HG03520 (cell line): ENCODE measurements around the gene SDR39U1.
A peak's percentile ranks its signal among the peaks of the same experiment; 100 is the strongest.
"Not testable (repeated sequence)": the region's sequence is repeated elsewhere in the genome, so short reads cannot be mapped to it uniquely, and the experiment has no call there.

Experiments
- ATAC-seq: cut with Tn5 transposase; IDR thresholded peaks from one replicate; pipeline ENCODE4 v1.9.1; 2021; ENCODE audit warnings: mild to moderate bottlenecking, moderate library complexity; ENCODE audit not compliant: unreplicated experiment

The SDR39U1 gene

GRCh38 chr14:24442240-24443052 is at the start of gene SDR39U1:
SDR39U1 (minus strand) TSS chr14:24442776; CDS start chr14:24442769, 7 bp downstream.
- ATAC-seq = peak; percentile 88

GRCh38 chr14:24491586-24492408 is 49.2 kb upstream of the SDR39U1 start:
- ATAC-seq = not testable (repeated sequence)

- no peak for ATAC-seq
Observed at GRCh38 chr14:24483604-24484252, 41.2 kb upstream of the SDR39U1 start.

GRCh38 chr14:24482699-24483303 is 40.2 kb upstream of the SDR39U1 start:
- not testable (repeated sequence) for ATAC-seq

GRCh38 chr14:24481622-24482324 is 39.2 kb upstream of the SDR39U1 start:
- peak; percentile 56 for ATAC-seq

- ATAC-seq = not testable (repeated sequence)
Observed at GRCh38 chr14:24479999-24480398, 37.4 kb upstream of the SDR39U1 start.

- ATAC-seq = no peak
Observed at GRCh38 chr14:24475261-24475660, 32.7 kb upstream of the SDR39U1 start.

GRCh38 chr14:24473211-24473610 is 30.6 kb upstream of the SDR39U1 start:
- no peak for ATAC-seq

- ATAC-seq = not testable (repeated sequence)
Observed at GRCh38 chr14:24470450-24470849, 27.9 kb upstream of the SDR39U1 start.

- no peak for ATAC-seq
Observed at GRCh38 chr14:24465805-24466204, 23.2 kb upstream of the SDR39U1 start.

GRCh38 chr14:24465368-24465767 is 22.8 kb upstream of the SDR39U1 start:
- no peak for ATAC-seq

- ATAC-seq = no peak
Observed at GRCh38 chr14:24463884-24464785, 21.6 kb upstream of the SDR39U1 start.

GRCh38 chr14:24463017-24463883 is 20.7 kb upstream of the SDR39U1 start:
- no peak for ATAC-seq

GRCh38 chr14:24461336-24461735 is 18.8 kb upstream of the SDR39U1 start:
- no peak for ATAC-seq

GRCh38 chr14:24459331-24459730 is 16.8 kb upstream of the SDR39U1 start:
- no peak for ATAC-seq

GRCh38 chr14:24458736-24459135 is 16.2 kb upstream of the SDR39U1 start:
- no peak for ATAC-seq

GRCh38 chr14:24456980-24457379 is 14.4 kb upstream of the SDR39U1 start:
- ATAC-seq = no peak

GRCh38 chr14:24450828-24451227 is 8.3 kb upstream of the SDR39U1 start:
- ATAC-seq = not testable (repeated sequence)
